HG02973 (cell line): ENCODE measurements around the gene GPR135.

Experiments
- ATAC-seq: cut with Tn5 transposase; IDR thresholded peaks from one replicate; pipeline ENCODE4 v1.9.1; 2021; ENCODE audit warnings: moderate library complexity; ENCODE audit not compliant: unreplicated experiment

GPR135 gene

GRCh38 chr14:59425322-59425935, 39.8 kb downstream of the GPR135 start:
- ATAC-seq = no peak

GRCh38 chr14:59424341-59425071, 40.7 kb downstream of the GPR135 start:
- ATAC-seq = no peak

GRCh38 chr14:59422069-59422881, 42.9 kb downstream of the GPR135 start:
- no peak for ATAC-seq

- ATAC-seq = no peak
These were observed 45.9 kb downstream of the GPR135 start for GRCh38 chr14:59419303-59419702.

GRCh38 chr14:59417311-59417710, 47.9 kb downstream of the GPR135 start:
- no peak for ATAC-seq

GRCh38 chr14:59415836-59416602, 49.2 kb downstream of the GPR135 start:
- no peak for ATAC-seq
